MCF 10A (cell line): Measurements from ENCODE around the gene FRAT2. TPM values are rescaled to one million over a fixed set of nuclear protein-coding genes. Genes with fewer than 3 reads are reported as not detected.

Experiments
- BruUV-seq: library from RNA; stranded (reverse); fragments of 400-500 nt; replicated peaks from 2 replicates; lab custom pipeline; 2021; lab: Mats Ljungman, UMichigan
- CTCF ChIA-PET: fragments of 300-600 bp; sonication (Branson Sonifier 250); formaldehyde crosslinking; extraction: SDS; loops from one replicate; lab custom pipeline; 2021; ENCODE audit warnings: antibody characterized with exemption, inconsistent platforms; lab: Yijun Ruan, JAX
- POLR2A ChIA-PET: fragments of 300-600, 350-650 bp; sonication (Branson Sonifier 250); formaldehyde crosslinking; extraction: SDS; loops from one replicate; lab custom pipeline; 2020; ENCODE audit warnings: antibody characterized with exemption, inconsistent platforms; lab: Yijun Ruan, JAX
- DNase-seq: peaks from one replicate; pipeline ENCODE4 v3.0.0-alpha.2; 2018; ENCODE audit not compliant: unreplicated experiment
- H3K27ac Mint-ChIP-seq: one replicate; pipeline ENCODE4 v1.8.0; 2022; ENCODE audit warnings: mild to moderate bottlenecking, low read depth, mixed read lengths; ENCODE audit not compliant: unreplicated experiment
- H3K27me3 Mint-ChIP-seq: one replicate; pipeline ENCODE4 v1.8.0; 2022; ENCODE audit warnings: mixed read lengths; ENCODE audit not compliant: insufficient read depth, unreplicated experiment
- H3K36me3 Mint-ChIP-seq: one replicate; pipeline ENCODE4 v1.8.0; 2022; ENCODE audit warnings: mild to moderate bottlenecking, moderate library complexity, mixed read lengths; ENCODE audit not compliant: insufficient read depth, unreplicated experiment
- H3K4me1 Mint-ChIP-seq: one replicate; pipeline ENCODE4 v1.8.0; 2022; ENCODE audit warnings: mixed read lengths; ENCODE audit not compliant: insufficient read depth, unreplicated experiment
- H3K4me3 Mint-ChIP-seq: one replicate; pipeline ENCODE4 v1.8.0; 2022; ENCODE audit warnings: mild to moderate bottlenecking, moderate library complexity, mixed read lengths; ENCODE audit not compliant: unreplicated experiment
- H3K9me3 Mint-ChIP-seq: one replicate; pipeline ENCODE4 v1.8.0; 2022; ENCODE audit warnings: mixed read lengths; ENCODE audit not compliant: unreplicated experiment
- CTCF ChIP-seq: fragments of 200-600 bp; IDR thresholded peaks from one replicate; pipeline ENCODE4 v1.8.0; 2022; ENCODE audit warnings: antibody characterized with exemption, mild to moderate bottlenecking; ENCODE audit not compliant: unreplicated experiment
- intact Hi-C: fragments of 100-400 bp; cut with micrococcal nuclease; formaldehyde crosslinking; loops from 2 replicates; pipeline ENCODE4 v1.14.1; 2022
- total RNA-seq: library from RNA; stranded (reverse); gene quantifications from 2 replicates; pipeline ENCODE4 v1.2.3, GENCODE V29; 2022

FRAT2 gene
- total RNA-seq, 1 experiment from 2014 or later, result 11.4 TPM

- CTCF ChIA-PET, result interaction anchor here (1.0 to 1.5 kb wide), 2 partner anchors 14 to 37 kb away, joined by 3 to 5 read pairs; no protein-coding TSS in a partner anchor
- DNase-seq, result no peak
- no peak for TF ChIP-seq CTCF
- H3K9me3 Mint-ChIP-seq, result no peaks in the 10 kb centered on the region
- no peak overlapping the region for H3K4me3 Mint-ChIP-seq
- BruUV-seq, result no TSS peak
- H3K36me3 Mint-ChIP-seq, result peaks cover 70% of the 10 kb centered on the region
- no peak overlapping the region for H3K27ac Mint-ChIP-seq
- H3K4me1 Mint-ChIP-seq, result no peaks in the 10 kb centered on the region
- no peaks in the 10 kb centered on the region for H3K27me3 Mint-ChIP-seq
- intact Hi-C loops, result no loop called here
- POLR2A ChIA-PET, result no interaction called here
Measured at GRCh38 chr10:97372233-97372875, 37.8 kb upstream of the FRAT2 start.

- CTCF ChIA-PET, result interaction anchor here (1.0 to 1.5 kb wide), 2 partner anchors 13 to 38 kb away, joined by 3 to 5 read pairs; no protein-coding TSS in a partner anchor
- Mint-ChIP-seq H3K4me3 (no peak overlapping the region), H3K4me1 (no peaks in the 10 kb centered on the region), H3K27ac (no peak overlapping the region), H3K9me3 (no peaks in the 10 kb centered on the region), H3K27me3 (no peaks in the 10 kb centered on the region), H3K36me3 (peaks cover 72% of the 10 kb centered on the region)
- intact Hi-C loops, result no loop called here
- no peak for DNase-seq
- BruUV-seq, result no TSS peak
- POLR2A ChIA-PET, result no interaction called here
- no peak for TF ChIP-seq CTCF
Measured at GRCh38 chr10:97371696-97372095, 37.2 kb upstream of the FRAT2 start.

- Mint-ChIP-seq H3K9me3 (no peaks in the 10 kb centered on the region), H3K36me3 (peaks cover 68% of the 10 kb centered on the region), H3K4me1 (no peaks in the 10 kb centered on the region), H3K4me3 (no peak overlapping the region), H3K27ac (no peak overlapping the region), H3K27me3 (no peaks in the 10 kb centered on the region)
- BruUV-seq, result no TSS peak
- ChIA-PET POLR2A (no interaction called here), CTCF (interaction anchor here (0.5 to 0.7 kb wide), 2 partner anchors 9 to 548 kb away, joined by 4 to 5 read pairs; no protein-coding TSS in a partner anchor)
- intact Hi-C loops, result no loop called here
- DNase-seq, result no peak
- TF ChIP-seq CTCF, result no peak
Measured at GRCh38 chr10:97367126-97367649, 32.7 kb upstream of the FRAT2 start.

GRCh38 chr10:97366572-97366971 is 32.0 kb upstream of the FRAT2 start:
- Mint-ChIP-seq H3K36me3 (peaks cover 68% of the 10 kb centered on the region), H3K4me1 (no peaks in the 10 kb centered on the region), H3K27ac (no peak overlapping the region), H3K4me3 (no peak overlapping the region), H3K9me3 (no peaks in the 10 kb centered on the region), H3K27me3 (no peaks in the 10 kb centered on the region)
- ChIA-PET CTCF (no interaction called here), POLR2A (no interaction called here)
- TSS peak; percentile 30 for BruUV-seq
- TF ChIP-seq CTCF, result no peak
- intact Hi-C loops, result no loop called here
- DNase-seq, result no peak
